K562 (cell line): Measurements from ENCODE around the gene GALNT9. TPM values are rescaled to one million over a fixed set of nuclear protein-coding genes. Genes with fewer than 3 reads are reported as not detected.
A peak's percentile ranks its signal among the peaks of the same experiment; 100 is the strongest.

Experiments used
- ATAC-seq: fragments of 200-7000 bp; cut with Tn5 transposase; 3 replicates; pipeline ENCODE4 v1.9.1; 2020; ENCODE audit warnings: moderate library complexity
- BruUV-seq: library from RNA; stranded (reverse); fragments of 400-500 nt; replicated peaks from 2 replicates; lab custom pipeline; 2021; lab: Mats Ljungman, UMichigan
- CTCF ChIA-PET: fragments of 300-600 bp; formaldehyde crosslinking; extraction: SDS; loops from one replicate; lab custom pipeline; 2021; ENCODE audit warnings: low intra/inter-chr PET ratio; lab: Yijun Ruan, JAX
- POLR2A ChIA-PET: fragments of 300-600, 350-650 bp; sonication (Branson Sonifier 250); formaldehyde crosslinking; extraction: SDS; loops from one replicate; lab custom pipeline; 2021; ENCODE audit warnings: antibody characterized with exemption, inconsistent platforms; lab: Yijun Ruan, JAX
- DNase-seq, 4 experiments: peaks; one replicate each; pipeline versions ENCODE4 v3.0.0 to v3.0.0-alpha.2; 2011 to 2018; ENCODE audit warnings: low spot score in 3 of 4, mixed read lengths in 3 of 4; ENCODE audit errors: extremely low read depth in 1 of 4
- FAIRE-seq: peaks from 2 replicates; lab custom pipeline; 2011; peaks lifted over from hg19 to GRCh38; lab: Jason Lieb, UNC
- H2AFZ ChIP-seq: 2 replicates; pipeline ENCODE4 v1.6.0; 2011; ENCODE audit warnings: low read depth, low read length, control low read depth, inconsistent platforms
- H3K27ac ChIP-seq: fragments of 200-600 bp; 3 replicates; pipeline ENCODE4 v1.8.0; 2011; ENCODE audit warnings: low read depth, mild to moderate bottlenecking, control low read depth, inconsistent platforms, low read length, moderate library complexity, mixed read lengths; ENCODE audit errors: extremely low read depth
- H3K27me3 ChIP-seq, 2 experiments: fragments of 300-600 bp in 1 of 2; 2 replicates in 1 of 2; 3 replicates in 1 of 2; pipeline versions ENCODE4 v1.6.0 to v1.8.0; 2011; ENCODE audit warnings: inconsistent platforms in 2 of 2, low read length in 2 of 2, mild to moderate bottlenecking in 1 of 2, mixed read lengths in 1 of 2, moderate library complexity in 1 of 2; ENCODE audit not compliant: control insufficient read depth in 2 of 2, insufficient read depth in 2 of 2
- H3K36me3 ChIP-seq: fragments of 300-600 bp; 3 replicates; pipeline ENCODE4 v1.8.0; 2011; ENCODE audit warnings: mild to moderate bottlenecking, low read length, inconsistent platforms; ENCODE audit not compliant: control insufficient read depth, insufficient read depth
- H3K4me1 ChIP-seq, 2 experiments: fragments of 200-600 bp in 1 of 2; replicated peaks in 1 of 2; 2 replicates in 1 of 2; 3 replicates in 1 of 2; pipeline versions ENCODE4 v1.5.1 to v1.8.0; 2011; ENCODE audit warnings: inconsistent platforms in 2 of 2, low read length in 2 of 2, mild to moderate bottlenecking in 1 of 2, mixed read lengths in 1 of 2, moderate library complexity in 1 of 2; ENCODE audit not compliant: control insufficient read depth in 2 of 2, insufficient read depth in 2 of 2
- H3K4me2 ChIP-seq: 2 replicates; pipeline ENCODE4 v1.6.1; 2011; ENCODE audit warnings: low read length, control low read depth, inconsistent platforms, mixed read lengths; ENCODE audit not compliant: insufficient read depth
- H3K4me3 ChIP-seq: fragments of 200-600 bp; sonication (generic), shearing (Covaris generic); 2 replicates; pipeline ENCODE4 v1.5.1; 2016; ENCODE audit warnings: control low read depth, inconsistent platforms
- H3K79me2 ChIP-seq: fragments of 200-600 bp; 3 replicates; pipeline ENCODE4 v1.8.0; 2011; ENCODE audit warnings: low read length, inconsistent platforms; ENCODE audit not compliant: control insufficient read depth, insufficient read depth
- H3K9ac ChIP-seq, 2 experiments: 2 replicates each; pipeline versions ENCODE4 v1.6.0 to v1.6.1; 2011; ENCODE audit warnings: low read depth in 2 of 2, low read length in 2 of 2, control low read depth in 1 of 2, inconsistent platforms in 1 of 2, mild to moderate bottlenecking in 1 of 2, mixed read lengths in 1 of 2; ENCODE audit not compliant: insufficient read depth in 1 of 2
- H3K9me1 ChIP-seq: one replicate; pipeline ENCODE4 v1.6.0; 2011; ENCODE audit warnings: inconsistent platforms, mild to moderate bottlenecking, low read length, moderate library complexity; ENCODE audit not compliant: control insufficient read depth, insufficient read depth
- H3K9me3 ChIP-seq: replicated peaks from 2 replicates; pipeline ENCODE4 v1.5.1; 2011; ENCODE audit warnings: low read depth, low read length, inconsistent platforms; ENCODE audit not compliant: control insufficient read depth, insufficient read depth
- H4K20me1 ChIP-seq: replicated peaks from 2 replicates; pipeline ENCODE4 v1.6.1; 2011; ENCODE audit warnings: low read length, inconsistent platforms, mixed read lengths; ENCODE audit not compliant: control insufficient read depth, insufficient read depth
- CREM ChIP-seq: IDR thresholded peaks from 2 replicates; pipeline ENCODE4 v1.6.1; 2014; ENCODE audit warnings: antibody characterized with exemption, low read depth
- HDAC2 ChIP-seq: fragments of 450-650 bp; IDR thresholded peaks from 2 replicates; pipeline ENCODE4 v1.6.1; 2016; ENCODE audit warnings: mild to moderate bottlenecking
- ZKSCAN8 ChIP-seq: fragments of 200-800 bp; sonication (Bioruptor generic); IDR thresholded peaks from 2 replicates; pipeline ENCODE4 v1.6.1; 2016; ENCODE audit warnings: missing genetic modification characterization, missing compliant biosample characterization
- WGBS: fragments of 100-300 bp; shearing (Covaris generic); methylation state at CpG from one replicate; pipeline ENCODE4 v1.1.6; 2016; ENCODE audit warnings: low coverage, mixed read lengths; ENCODE audit not compliant: insufficient coverage; ENCODE audit errors: missing lambda C conversion rate; 5-methylcytosine and 5-hydroxymethylcytosine counted together
- in situ Hi-C: fragments of 300-500 bp; cut with MboI; formaldehyde crosslinking; loops from 4 replicates; pipeline ENCODE4 v1.15.0; 2018; ENCODE audit warnings: inconsistent platforms, mixed read lengths
- intact Hi-C: fragments of 100-400 bp; cut with micrococcal nuclease; formaldehyde crosslinking; loops from 2 replicates; pipeline ENCODE4 v1.14.2; 2022
- polyA plus RNA-seq, 8 experiments: library from polyadenylated mRNA; depleted of rRNA in 4 of 8; stranded (reverse) in 5 of 8; unstranded in 3 of 8; fragments of >200 nt; fragmentation: Nextera tagmentation in 2 of 8; fragmentation: Illumina TruSeq in 1 of 8; extraction: Ambion mirVana in 2 of 8; extraction: Trizol in 1 of 8; gene quantifications; 2 replicates each; pipeline versions ENCODE4 v1.2.1 to v1.2.3, GENCODE V29; 2011 to 2014; ENCODE audit warnings: inconsistent platforms in 1 of 8, missing spikeins in 1 of 8
- total RNA-seq, 7 experiments: library from RNA; depleted of rRNA in 6 of 7; stranded (reverse); fragments of >200 nt in 6 of 7; fragmentation: Illumina TruSeq in 2 of 7; extraction: Trizol in 2 of 7; gene quantifications; 2 replicates each; pipeline versions ENCODE4 v1.2.1 to v1.2.3, GENCODE V29; 2011 to 2021; ENCODE audit warnings: low replicate concordance in 1 of 7
- TF ChIP-seq, protein P1 (sequence below): sonication (generic); formaldehyde crosslinking; IDR thresholded peaks from 2 replicates; pipeline ENCODE4 v1.8.0; 2022; ENCODE audit warnings: missing genetic modification reagents, mild to moderate bottlenecking, moderate library complexity, borderline replicate concordance
- TF ChIP-seq, protein P2 (sequence below): sonication (generic); formaldehyde crosslinking; IDR thresholded peaks from 2 replicates; pipeline ENCODE4 v1.8.0; 2022; ENCODE audit warnings: missing genetic modification reagents, mild to moderate bottlenecking, borderline replicate concordance

Gene GALNT9
- total and polyA plus RNA-seq, 9 of the 15 experiments (the other 6 are each of a cell fraction or from before 2014, with no cell fraction given) = not detected

DNA sequence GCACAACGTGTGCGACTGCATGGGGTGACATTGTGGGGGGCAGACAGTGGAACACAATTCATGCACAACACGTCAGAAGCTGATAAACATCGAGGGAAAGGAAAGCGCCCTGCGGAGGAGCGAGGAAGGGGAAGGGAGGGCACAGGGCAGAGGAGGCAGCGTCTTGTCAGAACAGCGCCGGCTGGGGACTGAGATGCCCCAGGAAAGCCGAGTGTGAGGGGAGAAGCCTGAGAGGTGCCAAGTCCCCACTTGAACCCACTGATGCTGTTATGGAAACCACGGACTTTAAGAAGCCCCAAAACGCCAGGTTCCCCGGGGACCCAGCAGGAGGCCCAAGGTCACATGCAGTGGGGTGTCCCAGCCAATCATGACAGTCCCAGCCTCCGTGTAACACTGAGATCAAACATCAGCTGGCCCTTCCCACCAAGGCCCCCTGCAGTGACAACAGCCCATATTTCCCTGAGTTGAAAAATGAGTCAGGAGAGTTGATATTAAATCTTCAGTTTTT lies 70.0 kb downstream of the GALNT9 start:
- 3% methylated on average over 15 of the region's 15 CpGs for WGBS
- peaks cover 3% of the 10 kb centered on the region for H3K9me1 ChIP-seq
- intact Hi-C loops = no loop called here
- CTCF ChIA-PET = no interaction called here
- BruUV-seq = no TSS peak
- H3K79me2 ChIP-seq = no peaks in the 10 kb centered on the region
- FAIRE-seq (no peak), ATAC-seq (no peak; the same call in 2 of the 3 replicates), DNase-seq (peak; percentile 12 to 44 (median 32))
- in situ Hi-C loops = no loop called here
- H2AFZ ChIP-seq = no peak overlapping the region
- no peaks in the 10 kb centered on the region for H3K36me3 ChIP-seq
- no peak overlapping the region for H3K4me2 ChIP-seq
- peaks cover 0 to 30% of the 10 kb centered on the region in 2 experiments; a peak in 1 of 5 replicates for H3K4me1 ChIP-seq
- no peak overlapping the region for H3K9ac ChIP-seq
- H3K27me3 ChIP-seq = peaks cover 40 to 89% of the 10 kb centered on the region in 2 experiments; a peak in 4 of 5 replicates
- TF ChIP-seq ZKSCAN8 = peak; percentile 30; the same call in 1 of the 2 replicates
- TF ChIP-seq HDAC2 = no peak
- TF ChIP-seq, protein P1, sequence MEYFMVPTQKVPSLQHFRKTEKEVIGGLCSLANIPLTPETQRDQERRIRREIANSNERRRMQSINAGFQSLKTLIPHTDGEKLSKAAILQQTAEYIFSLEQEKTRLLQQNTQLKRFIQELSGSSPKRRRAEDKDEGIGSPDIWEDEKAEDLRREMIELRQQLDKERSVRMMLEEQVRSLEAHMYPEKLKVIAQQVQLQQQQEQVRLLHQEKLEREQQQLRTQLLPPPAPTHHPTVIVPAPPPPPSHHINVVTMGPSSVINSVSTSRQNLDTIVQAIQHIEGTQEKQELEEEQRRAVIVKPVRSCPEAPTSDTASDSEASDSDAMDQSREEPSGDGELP (CRISPR knock-in tag) = peak; percentile 32; the same call in 1 of the 2 replicates
- TF ChIP-seq, protein P2, sequence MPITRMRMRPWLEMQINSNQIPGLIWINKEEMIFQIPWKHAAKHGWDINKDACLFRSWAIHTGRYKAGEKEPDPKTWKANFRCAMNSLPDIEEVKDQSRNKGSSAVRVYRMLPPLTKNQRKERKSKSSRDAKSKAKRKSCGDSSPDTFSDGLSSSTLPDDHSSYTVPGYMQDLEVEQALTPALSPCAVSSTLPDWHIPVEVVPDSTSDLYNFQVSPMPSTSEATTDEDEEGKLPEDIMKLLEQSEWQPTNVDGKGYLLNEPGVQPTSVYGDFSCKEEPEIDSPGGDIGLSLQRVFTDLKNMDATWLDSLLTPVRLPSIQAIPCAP (CRISPR knock-in tag) = no peak
- TF ChIP-seq CREM = 0 out of 2 replicates have a peak, but pooled peaks have one; percentile 13
- TF ChIP-seq, all 486 proteins: peak for 3
- H3K4me3 ChIP-seq = no peak overlapping the region
- H3K9me3 ChIP-seq = no peaks in the 10 kb centered on the region
- POLR2A ChIA-PET = interaction anchor here (0.7 kb wide), 1 partner anchor 59 kb away, joined by 3 read pairs; no protein-coding TSS in a partner anchor
- peaks cover 5% of the 10 kb centered on the region; the same call in 1 of the 2 replicates for H4K20me1 ChIP-seq
- no peak overlapping the region for H3K27ac ChIP-seq
